Left cardiac atrium (tissue), 4 donors: ENCODE results near the gene OSM. TPM values are rescaled to one million over a fixed set of nuclear protein-coding genes. Genes with fewer than 3 reads are reported as not detected.

Source experiments
- ATAC-seq, 2 donors: fragments of 200-7000 bp; cut with Tn5 transposase; one replicate each; pipeline ENCODE4 v1.9.1; 2020; ENCODE audit warnings: mild to moderate bottlenecking in 2 of 2, moderate library complexity in 2 of 2
- DNase-seq: peaks from one replicate; pipeline ENCODE4 v3.0.0-alpha.2; 2020
- intact Hi-C, 2 donors: fragments of 100-400 bp; cut with DNase I; formaldehyde crosslinking; loops; one replicate each; pipeline versions ENCODE4 v1.14.1 to v1.15.1; 2022 to 2023
- total RNA-seq, 2 donors: library from RNA; stranded (reverse); fragmentation: NEBNext Ultra II Directional; extraction: Animal tissue kit (Norgen Biotek cat#: 25700); gene quantifications; one replicate each; pipeline ENCODE4 v1.2.1, GENCODE V29; 2021
- donor health status: DM: no; HTN: yes; CAD: no.
- donor health status: DM: no; HTN: yes; CAD: no; lungs with severe emphysema.
- donor health status: DM: yes; HTN: yes; CAD: no.
- donor health status: Dilated cardiomyopathy.

OSM gene
- total RNA-seq, 2 donors from 2014 or later = 0.56 to 1.4 TPM

DNA sequence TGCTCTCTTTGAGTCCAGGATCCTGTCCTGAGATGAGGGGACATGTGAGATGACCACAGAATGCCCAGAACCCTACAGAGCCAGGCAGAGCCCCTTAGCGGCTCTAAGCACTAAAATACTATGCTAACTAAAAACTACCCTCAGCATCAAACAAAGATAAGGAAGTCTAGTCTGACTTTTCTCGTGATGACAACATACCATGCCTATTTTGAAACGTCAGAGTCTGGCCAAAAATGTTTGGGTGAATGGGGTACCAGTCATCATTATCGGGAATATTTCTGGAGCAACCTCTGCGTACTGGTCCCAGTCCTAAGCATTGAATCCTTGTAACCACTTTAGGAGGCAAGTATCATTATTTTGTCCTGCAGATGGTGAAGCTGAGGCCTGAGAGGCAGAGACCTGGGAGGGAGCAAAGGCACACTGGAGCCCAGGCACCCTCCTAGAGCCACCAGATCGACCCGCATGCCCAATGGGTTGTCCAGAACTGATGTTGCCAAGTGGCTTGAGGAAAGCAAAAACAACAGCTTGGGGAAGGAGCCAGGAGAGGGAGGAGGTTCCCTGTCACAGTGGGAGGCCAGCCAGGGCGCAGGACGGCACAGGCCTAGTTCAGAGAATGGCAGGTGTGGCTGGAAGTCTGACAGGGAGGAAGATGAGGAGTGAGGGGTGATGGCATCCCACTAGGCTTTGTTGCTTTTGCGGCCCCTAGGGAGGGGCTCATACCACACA, 7.2 kb upstream of the OSM start:
- ATAC-seq (peak in 1 of 2 donors; percentile 24), DNase-seq (no peak)
- intact Hi-C loops = no loop called here

GRCh38 chr22:30272781-30273601, 6.3 kb upstream of the OSM start:
- ATAC-seq = no peak
- intact Hi-C loops = no loop called here
- no peak for DNase-seq

- peak; percentile 34 to 69 for ATAC-seq
- peak; percentile 68 for DNase-seq
- intact Hi-C loops = no loop called here
Observed at GRCh38 chr22:30270832-30271231, 4.2 kb upstream of the OSM start.

DNA sequence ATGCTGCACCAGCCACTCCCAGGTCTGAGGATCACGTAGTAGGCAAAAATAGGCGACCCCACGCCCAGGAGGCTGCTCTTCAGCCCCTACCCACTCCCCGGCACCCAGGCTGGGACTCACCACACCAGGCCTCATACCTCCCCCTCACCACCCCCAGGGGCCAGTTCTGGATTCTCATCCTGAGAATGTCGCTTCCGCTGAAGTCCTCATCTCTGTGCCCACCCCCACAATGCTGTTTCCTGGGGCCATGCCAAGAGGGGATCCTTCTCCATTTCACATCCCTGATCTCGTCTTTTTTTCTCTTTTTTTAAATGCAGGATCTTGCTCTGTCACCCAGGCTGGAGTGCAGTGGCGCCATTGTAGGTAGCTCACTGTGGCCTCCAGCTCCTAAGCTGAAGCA, 1.7 kb upstream of the OSM start:
- DNase-seq (no peak), ATAC-seq (no peak)
- intact Hi-C loops = loop anchor here in 1 of 2 donors (10.0 kb wide), 1 partner anchor 216 kb away; no protein-coding TSS in a partner anchor

- no peak for DNase-seq
- intact Hi-C loops = loop anchor here in 1 of 2 donors (10.0 kb wide), 1 partner anchor 217 kb away; no protein-coding TSS in a partner anchor
- peak in 1 of 2 donors; percentile 34 for ATAC-seq
Observed at GRCh38 chr22:30267382-30268302, 991 bp upstream of the OSM start.

DNA sequence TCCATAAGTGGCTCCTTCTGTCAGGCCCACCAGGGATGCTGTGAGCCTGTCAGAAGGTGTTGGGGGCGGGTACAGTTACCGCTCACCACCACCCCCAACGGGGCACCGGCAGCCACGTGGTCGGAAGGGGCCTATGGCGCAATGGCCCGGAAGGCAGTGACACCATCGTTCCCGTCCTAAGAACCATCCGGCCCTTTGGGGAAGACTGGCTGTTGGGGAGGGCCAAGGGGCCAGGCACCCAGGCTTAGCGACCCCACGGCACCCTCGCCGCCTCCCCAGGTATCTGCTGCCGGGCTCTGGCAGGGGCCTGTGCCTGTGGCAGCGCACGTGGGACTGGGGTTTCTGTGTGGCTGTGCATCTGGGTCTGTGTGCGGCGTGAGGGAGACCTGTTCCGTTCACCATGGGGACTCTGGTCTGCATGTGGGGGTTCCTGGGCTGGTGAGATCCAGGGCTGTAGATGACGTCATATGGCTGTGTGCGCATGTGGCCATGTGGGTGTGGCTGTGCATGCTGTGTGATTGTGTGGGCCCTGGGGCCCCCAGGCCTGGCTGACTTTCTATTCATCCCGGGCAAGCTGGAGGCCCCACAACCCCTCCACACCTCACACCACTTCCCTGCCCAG, 717 bp downstream of the OSM start:
- DNase-seq = peak; percentile 59
- intact Hi-C loops = loop anchor here in 1 of 2 donors (10.0 kb wide), 1 partner anchor 219 kb away; no protein-coding TSS in a partner anchor
- peak; percentile 43 to 60 for ATAC-seq

- ATAC-seq = no peak
- intact Hi-C loops = loop anchor here in 1 of 2 donors (10.0 kb wide), 1 partner anchor 220 kb away; no protein-coding TSS in a partner anchor
Observed at GRCh38 chr22:30265131-30265720, 1.4 kb downstream of the OSM start.

DNA sequence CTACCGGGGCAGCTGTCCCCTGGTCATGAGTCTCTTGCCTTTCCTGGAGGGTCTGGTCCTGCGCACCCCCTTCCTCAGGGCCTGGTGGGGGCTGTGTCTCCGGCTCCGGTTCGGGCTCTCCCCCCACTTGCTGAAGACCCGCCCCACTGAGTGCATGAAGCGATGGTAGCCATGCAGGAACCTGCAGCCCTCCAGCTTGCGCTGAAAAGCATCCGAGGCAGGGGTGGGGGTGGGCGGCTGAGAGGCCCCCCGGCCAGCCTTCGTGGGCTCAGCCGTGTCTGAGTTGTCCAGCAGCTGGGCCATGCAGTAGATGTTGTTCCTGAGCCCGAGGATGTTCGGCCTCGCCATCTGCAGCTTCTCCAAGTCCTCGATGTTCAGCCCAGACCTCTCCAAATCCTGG, 2.8 kb downstream of the OSM start:
- DNase-seq = no peak
- no peak for ATAC-seq
- intact Hi-C loops = loop anchor here (1.0 to 10.0 kb wide), 3 partner anchors 123 to 221 kb away; partner anchors contain the start of gene RNF215 (in 1 of the 2)

More at GRCh38 chr22:30265131-30265720, 1.4 kb downstream of the OSM start:
- DNase-seq = no peak

DNA sequence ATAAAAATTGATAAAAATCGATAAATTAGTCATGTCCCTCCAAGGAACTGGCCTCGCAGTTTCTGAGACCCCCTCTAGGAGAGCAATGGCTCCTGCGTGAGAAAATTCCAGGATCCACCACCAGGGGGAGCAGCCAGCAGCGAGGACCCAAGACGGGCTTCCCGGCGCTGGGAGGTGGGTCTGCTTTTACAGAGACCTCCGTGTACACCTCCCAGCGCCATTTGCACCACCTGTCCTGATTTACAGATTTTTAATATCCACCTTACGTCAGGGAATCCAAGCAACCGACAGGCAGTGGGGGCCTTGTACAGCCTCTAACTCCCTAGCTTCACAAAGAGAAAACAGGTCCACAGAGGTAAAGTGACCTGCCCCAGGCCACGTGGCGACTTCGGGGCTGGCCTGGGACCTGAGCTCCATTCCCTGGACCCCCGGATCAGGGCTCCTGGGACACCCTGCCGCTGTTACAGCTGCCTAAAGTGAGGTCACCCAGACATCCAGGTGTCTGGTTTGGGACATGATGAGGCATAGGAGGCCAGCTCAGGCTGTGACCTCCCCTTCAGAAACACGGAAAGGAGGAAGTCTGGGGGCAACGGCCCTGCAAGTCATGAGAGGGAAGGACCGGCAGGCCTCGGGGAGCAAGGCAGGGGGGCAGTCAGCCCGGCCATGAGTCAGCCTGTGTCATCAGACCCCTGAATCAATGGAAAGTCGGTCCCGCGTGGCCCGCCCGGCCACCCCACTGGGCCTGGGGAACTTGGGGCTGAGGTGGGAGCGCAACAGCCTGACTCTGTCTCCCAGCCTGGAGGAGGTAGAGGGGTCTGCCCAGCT, 3.5 kb downstream of the OSM start:
- ATAC-seq (peak; percentile 47 to 55), DNase-seq (peak; percentile 84)
- intact Hi-C loops = loop anchor here (1.0 to 10.0 kb wide), 3 partner anchors 124 to 222 kb away; partner anchors contain the start of gene RNF215 (in 1 of the 2)

DNA sequence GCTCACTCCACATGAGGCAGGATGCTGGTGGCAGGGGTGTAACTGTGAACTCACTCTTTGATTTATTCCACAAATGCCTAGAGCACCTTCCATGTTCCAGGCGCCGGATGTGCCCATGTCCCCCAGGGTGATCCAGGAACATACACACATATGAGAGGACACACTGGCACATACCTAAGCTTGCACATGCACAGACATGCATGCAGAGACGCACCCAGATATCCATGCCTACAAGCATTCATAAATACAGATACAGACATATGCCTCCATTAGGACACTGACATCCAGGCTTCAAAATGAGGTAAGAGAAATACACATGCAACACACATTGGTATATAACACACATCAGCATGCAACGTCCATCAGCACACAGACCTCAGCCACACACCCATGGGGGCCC, 4.5 kb downstream of the OSM start:
- DNase-seq (no peak), ATAC-seq (no peak)
- intact Hi-C loops = loop anchor here (5.0 to 10.0 kb wide), 2 partner anchors 125 to 223 kb away; partner anchors contain the start of gene RNF215 (in 1 of the 2)

DNA sequence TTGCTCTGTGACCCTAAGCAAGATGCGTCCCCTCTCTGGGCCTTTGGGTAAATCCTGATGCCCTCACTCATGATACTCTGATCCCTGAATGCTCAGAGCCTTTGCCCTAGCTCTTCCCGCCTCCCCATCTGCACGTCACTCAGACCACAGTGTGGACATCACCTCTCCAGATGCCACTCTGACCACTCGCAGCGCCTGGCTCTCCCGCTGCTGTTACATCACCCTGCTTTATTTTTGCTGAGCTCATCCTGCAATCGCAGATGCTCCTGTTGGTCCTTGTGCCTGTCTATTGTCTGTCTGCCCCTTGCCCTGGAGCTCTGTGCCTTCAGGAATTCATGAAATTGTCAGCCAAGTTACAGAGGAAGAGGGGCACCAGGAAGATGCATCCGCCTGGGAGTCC, 5.5 kb downstream of the OSM start:
- ATAC-seq (no peak), DNase-seq (no peak)
- intact Hi-C loops = loop anchor here (5.0 to 10.0 kb wide), 2 partner anchors 126 to 224 kb away; partner anchors contain the start of gene RNF215 (in 1 of the 2)

DNA sequence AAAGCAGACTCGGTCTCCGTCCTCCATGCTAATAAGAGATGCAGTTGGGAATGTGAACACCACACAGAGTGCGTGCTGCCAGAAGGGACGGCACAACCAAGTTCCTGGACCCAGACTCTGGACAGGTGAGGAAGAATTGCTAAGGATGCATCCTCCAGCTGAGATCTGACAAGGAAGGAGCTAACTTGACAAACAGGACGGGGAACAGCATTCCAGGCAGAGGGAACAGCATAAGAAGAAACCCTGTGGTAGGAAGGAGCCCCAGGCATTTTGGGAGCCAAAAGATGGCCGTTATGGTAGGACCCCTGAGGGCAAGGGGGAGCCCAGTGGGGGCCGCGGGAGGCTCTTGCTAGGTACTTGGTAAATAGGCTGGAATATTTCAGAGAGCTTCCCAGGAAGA, 6.0 kb downstream of the OSM start:
- ATAC-seq = no peak
- no peak for DNase-seq
- intact Hi-C loops = loop anchor here (5.0 to 10.0 kb wide), 2 partner anchors 127 to 224 kb away; partner anchors contain the start of gene RNF215 (in 1 of the 2)

DNA sequence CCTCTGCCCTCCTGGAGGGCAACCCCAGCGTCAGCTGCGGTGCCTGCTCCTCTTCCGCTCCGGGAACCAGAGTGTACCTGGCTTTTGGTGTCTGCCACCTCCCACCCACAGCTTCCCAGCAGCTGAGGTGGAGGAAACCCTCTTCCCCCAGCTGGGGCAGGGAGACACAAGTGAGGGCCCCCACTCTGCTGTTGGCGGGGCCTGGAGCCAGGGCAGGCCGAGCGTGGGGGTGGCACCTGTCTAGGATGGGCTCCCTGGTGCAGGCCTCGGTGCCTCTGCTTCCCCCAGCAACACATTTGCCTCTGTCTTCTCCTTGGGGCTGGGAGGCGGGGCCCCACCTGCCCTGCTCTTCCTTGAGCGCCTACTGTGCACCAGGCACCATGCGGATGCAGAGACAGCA, 6.4 kb downstream of the OSM start:
- ATAC-seq (no peak), DNase-seq (no peak)
- intact Hi-C loops = loop anchor here (5.0 to 10.0 kb wide), 2 partner anchors 127 to 225 kb away; partner anchors contain the start of gene RNF215 (in 1 of the 2)

- ATAC-seq = no peak
- DNase-seq = no peak
- intact Hi-C loops = loop anchor here in 1 of 2 donors (2.0 kb wide), 1 partner anchor 146 kb away; no protein-coding TSS in a partner anchor
Observed at GRCh38 chr22:30254314-30254713, 12.3 kb downstream of the OSM start.

DNA sequence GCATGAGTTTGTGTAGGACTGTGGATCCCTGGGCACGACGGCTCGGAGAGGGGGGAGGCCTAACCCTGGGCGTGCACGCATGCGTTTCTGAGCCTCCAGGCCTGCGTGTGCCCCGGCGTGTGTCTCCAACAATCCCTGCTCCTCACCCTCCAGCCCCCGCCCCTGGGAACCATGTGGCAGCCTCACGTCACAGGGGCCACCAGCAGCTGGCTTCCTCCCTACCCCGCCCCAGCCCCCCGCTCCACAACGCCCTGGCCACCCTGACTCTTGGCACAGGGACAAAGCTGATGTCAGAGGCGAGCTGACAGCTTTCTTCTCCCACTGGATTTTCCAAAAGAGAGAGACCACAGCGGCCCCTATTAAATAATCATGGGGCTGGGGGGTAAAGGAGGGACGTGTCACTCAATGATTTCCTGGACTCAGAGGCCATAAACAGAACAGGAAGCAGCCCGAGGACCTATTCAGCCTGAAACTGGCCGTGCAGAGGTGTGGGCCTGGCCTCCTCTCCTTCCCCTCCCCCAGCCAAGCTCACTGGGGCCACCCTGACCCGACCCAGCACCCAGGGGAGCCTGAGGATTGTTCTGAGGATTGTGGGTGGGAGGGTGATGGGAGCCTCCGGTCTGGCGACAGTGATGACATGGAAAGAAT, 13.3 kb downstream of the OSM start:
- ATAC-seq (peak; percentile 37 to 41), DNase-seq (peak; percentile 86)
- intact Hi-C loops = no loop called here
